HCT116 (cell line): ENCODE measurements around the gene KRT6A. TPM values are rescaled to one million over a fixed set of nuclear protein-coding genes. Genes with fewer than 3 reads are reported as not detected.

Experiments
- ATAC-seq: fragments of 200-7000 bp; cut with Tn5 transposase; 2 replicates; pipeline ENCODE4 v1.9.1; 2020; ENCODE audit warnings: mild to moderate bottlenecking, moderate library complexity
- BruUV-seq: library from RNA; stranded (reverse); fragments of 400-500 nt; replicated peaks from 2 replicates; lab custom pipeline; 2021; lab: Mats Ljungman, UMichigan
- CTCF ChIA-PET: fragments of 300-600 bp; sonication (Branson Sonifier 250); formaldehyde crosslinking; loops from one replicate; lab custom pipeline; 2021; ENCODE audit warnings: antibody characterized with exemption; lab: Charles Lee
- POLR2A ChIA-PET: fragments of 300-600, 350-600 bp; sonication (Branson Sonifier 250); formaldehyde crosslinking; loops from one replicate; lab custom pipeline; 2021; ENCODE audit warnings: antibody characterized with exemption; lab: Charles Lee
- RAD21 ChIA-PET, 2 experiments: fragments of 300-600 bp; sonication (Branson Sonifier 250); formaldehyde crosslinking; loops; one replicate each; lab custom pipeline; 2023; ENCODE audit warnings: low total read pairs in 2 of 2; ENCODE audit not compliant: uncharacterized antibody in 2 of 2, unreplicated experiment in 2 of 2, low non-redundant PET in 1 of 2; lab: Charles Lee
- DNase-seq: peaks from one replicate; pipeline ENCODE4 v3.0.0-alpha.2; 2010; ENCODE audit warnings: low read depth, low spot score
- H2AFZ ChIP-seq: fragments of 200-600 bp; shearing (Covaris generic), sonication (generic); 2 replicates; pipeline ENCODE4 v1.6.1; 2017; ENCODE audit warnings: low read depth, mixed run types, mixed read lengths, antibody characterized with exemption, low read length; ENCODE audit not compliant: poor library complexity, severe bottlenecking
- H3K27ac ChIP-seq: 2 replicates; pipeline ENCODE4 v1.5.1; 2012; ENCODE audit warnings: low read depth, low read length
- H3K27me3 ChIP-seq: fragments of 200-600 bp; sonication (generic); 2 replicates; pipeline ENCODE4 v1.6.1; 2016; ENCODE audit warnings: mixed run types, low read length, mixed read lengths; ENCODE audit not compliant: insufficient read depth
- H3K36me3 ChIP-seq, 2 experiments: fragments of 200-500 bp in 1 of 2; fragments of 200-600 bp in 1 of 2; sonication (Bioruptor generic) in 1 of 2; sonication (generic) in 1 of 2; 2 replicates each; pipeline versions ENCODE4 v1.5.1 to v1.6.1; 2014 to 2016; ENCODE audit warnings: low read length in 2 of 2, inconsistent platforms in 1 of 2, mixed read lengths in 1 of 2, mixed run types in 1 of 2; ENCODE audit not compliant: insufficient read depth in 2 of 2, control insufficient read depth in 1 of 2
- H3K4me1 ChIP-seq, 2 experiments: fragments of 200-600 bp in 1 of 2; sonication (generic) in 1 of 2; 2 replicates each; pipeline versions ENCODE4 v1.5.1 to v1.6.1; 2012 to 2017; ENCODE audit warnings: low read length in 2 of 2, inconsistent platforms in 1 of 2, mild to moderate bottlenecking in 1 of 2, mixed read lengths in 1 of 2, mixed run types in 1 of 2, moderate library complexity in 1 of 2; ENCODE audit not compliant: insufficient read depth in 2 of 2, control insufficient read depth in 1 of 2
- H3K4me2 ChIP-seq: fragments of 200-600 bp; sonication (generic); 2 replicates; pipeline ENCODE4 v1.6.1; 2017; ENCODE audit warnings: mixed run types, low read length, mixed read lengths
- H3K4me3 ChIP-seq, 2 experiments: fragments of 200-600 bp in 1 of 2; sonication (generic) in 1 of 2; replicated peaks in 1 of 2; 2 replicates each; pipeline ENCODE4 v1.5.1; 2011 to 2016; ENCODE audit warnings: low read length in 2 of 2, control low read depth in 1 of 2, low read depth in 1 of 2, mild to moderate bottlenecking in 1 of 2, mixed read lengths in 1 of 2, mixed run types in 1 of 2
- H3K79me2 ChIP-seq: fragments of 200-600 bp; sonication (generic); 2 replicates; pipeline ENCODE4 v1.6.1; 2017; ENCODE audit warnings: mild to moderate bottlenecking, mixed run types, low read length, moderate library complexity, mixed read lengths; ENCODE audit not compliant: insufficient read depth
- H3K9ac ChIP-seq: fragments of 200-600 bp; sonication (generic); 2 replicates; pipeline ENCODE4 v1.6.1; 2016; ENCODE audit warnings: low read length, mixed read lengths
- H3K9me2 ChIP-seq: fragments of 200-600 bp; sonication (generic), shearing (Covaris generic); 2 replicates; pipeline ENCODE4 v1.6.1; 2017; ENCODE audit warnings: mixed run types, mild to moderate bottlenecking, moderate library complexity; ENCODE audit not compliant: insufficient read depth
- H3K9me3 ChIP-seq, 2 experiments: fragments of 200-500 bp in 1 of 2; fragments of 200-600 bp in 1 of 2; sonication (Bioruptor generic) in 1 of 2; sonication (generic) in 1 of 2; 2 replicates each; pipeline ENCODE4 v1.6.1; 2014 to 2017; ENCODE audit warnings: low read length in 2 of 2, mixed read lengths in 2 of 2, inconsistent platforms in 1 of 2, low read depth in 1 of 2, mild to moderate bottlenecking in 1 of 2, mixed run types in 1 of 2, moderate library complexity in 1 of 2; ENCODE audit not compliant: control insufficient read depth in 1 of 2, insufficient read depth in 1 of 2
- H4K20me1 ChIP-seq: fragments of 200-600 bp; sonication (generic), shearing (Covaris generic); 2 replicates; pipeline ENCODE4 v1.6.1; 2017; ENCODE audit warnings: mixed run types, mild to moderate bottlenecking, moderate library complexity; ENCODE audit not compliant: insufficient read depth
- ATF3 ChIP-seq: IDR thresholded peaks from 2 replicates; pipeline ENCODE4 v1.6.1; 2012
- CBX3 ChIP-seq: IDR thresholded peaks from 2 replicates; pipeline ENCODE4 v1.6.1; 2012; ENCODE audit warnings: low read depth
- CEBPB ChIP-seq: IDR thresholded peaks from 2 replicates; pipeline ENCODE4 v1.6.1; 2012; ENCODE audit warnings: low read depth
- CTCF ChIP-seq, 3 experiments: fragments of 200-600 bp in 1 of 3; sonication (generic) in 1 of 3; IDR thresholded peaks in 2 of 3; conservative IDR thresholded peaks in 1 of 3; 2 replicates each; pipeline ENCODE4 v1.5.1; 2012 to 2017; ENCODE audit warnings: low read depth in 2 of 3, low read length in 2 of 3, antibody characterized with exemption in 1 of 3, borderline replicate concordance in 1 of 3, control low read depth in 1 of 3, mild to moderate bottlenecking in 1 of 3, mixed read lengths in 1 of 3, mixed run types in 1 of 3, moderate library complexity in 1 of 3; ENCODE audit not compliant: insufficient read depth in 1 of 3
- EZH2 ChIP-seq: fragments of 200-600 bp; sonication (generic); IDR thresholded peaks from 2 replicates; pipeline ENCODE4 v1.6.1; 2017; ENCODE audit warnings: antibody characterized with exemption, mixed run types
- EZH2phosphoT487 ChIP-seq: fragments of 200-600 bp; IDR thresholded peaks from 2 replicates; pipeline ENCODE4 v1.6.1; 2018; ENCODE audit warnings: antibody characterized with exemption, borderline replicate concordance
- FOSL1 ChIP-seq: IDR thresholded peaks from 2 replicates; pipeline ENCODE4 v1.6.1; 2012; ENCODE audit warnings: low read depth
- JUND ChIP-seq: IDR thresholded peaks from 2 replicates; pipeline ENCODE4 v1.6.1; 2012
- MAX ChIP-seq: IDR thresholded peaks from 2 replicates; pipeline ENCODE4 v1.6.1; 2012
- POLR2AphosphoS5 ChIP-seq: IDR thresholded peaks from 2 replicates; pipeline ENCODE4 v1.6.1; 2011; ENCODE audit warnings: mild to moderate bottlenecking, low read depth, low read length, moderate library complexity
- SIN3A ChIP-seq: IDR thresholded peaks from 2 replicates; pipeline ENCODE4 v1.6.1; 2012; ENCODE audit warnings: low read depth
- SP1 ChIP-seq: IDR thresholded peaks from 2 replicates; pipeline ENCODE4 v1.6.1; 2012; ENCODE audit warnings: low read depth
- SRF ChIP-seq: IDR thresholded peaks from 2 replicates; pipeline ENCODE4 v1.6.1; 2012; ENCODE audit warnings: low read depth
- TCF7L2 ChIP-seq: IDR thresholded peaks from 2 replicates; pipeline ENCODE4 v1.7.0; 2011; ENCODE audit warnings: borderline replicate concordance, inconsistent platforms; ENCODE audit not compliant: insufficient read depth, insufficient read length; ENCODE audit errors: extremely low read depth
- ZBTB33 ChIP-seq: IDR thresholded peaks from 2 replicates; pipeline ENCODE4 v1.6.1; 2011; ENCODE audit warnings: mild to moderate bottlenecking, low read length, moderate library complexity; ENCODE audit not compliant: insufficient replicate concordance; ENCODE audit errors: extremely low read depth
- ZFX ChIP-seq: fragments of 450-650 bp; IDR thresholded peaks from 2 replicates; pipeline ENCODE4 v1.6.1; 2017
- intact Hi-C: fragments of 100-400 bp; cut with micrococcal nuclease; formaldehyde crosslinking; loops from 2 replicates; pipeline ENCODE4 v1.10.0; 2022
- total RNA-seq: library from RNA; stranded (reverse); gene quantifications from one replicate; pipeline ENCODE4 v1.2.1, GENCODE V29; 2021; ENCODE audit not compliant: unreplicated experiment

The KRT6A gene
- total RNA-seq, 1 experiment from 2014 or later = 0.66 TPM

GRCh38 chr12:52508211-52508610 lies 15.2 kb upstream of the KRT6A start:
- intact Hi-C loops = no loop called here
- CTCF ChIA-PET = interaction anchor here (1.0 to 2.4 kb wide), 2 partner anchors 8 to 112 kb away, joined by 4 to 11 read pairs; no protein-coding TSS in a partner anchor
- no TSS peak for BruUV-seq

More at GRCh38 chr12:52508211-52508610, 15.2 kb upstream of the KRT6A start:
- ChIA-PET RAD21 (no interaction called here), POLR2A (no interaction called here)
- H3K4me2 ChIP-seq = no peak overlapping the region
- H3K36me3 ChIP-seq = no peaks in the 10 kb centered on the region
- H3K27me3 ChIP-seq = no peaks in the 10 kb centered on the region
- H4K20me1 ChIP-seq = no peaks in the 10 kb centered on the region
- no peak overlapping the region for H3K9ac ChIP-seq
- H3K4me1 ChIP-seq = peaks cover 0 to 6% of the 10 kb centered on the region in 2 experiments; a peak in 1 of 4 replicates
- no peak overlapping the region for H3K27ac ChIP-seq
- no peak overlapping the region for H3K4me3 ChIP-seq
- no peaks in the 10 kb centered on the region for H3K79me2 ChIP-seq
- ATAC-seq = no peak
- no peaks in the 10 kb centered on the region for H3K9me3 ChIP-seq
- H2AFZ ChIP-seq = no peak overlapping the region
- TF ChIP-seq MAX = no peak
- no peak for TF ChIP-seq JUND
- TF ChIP-seq EZH2phosphoT487 = no peak
- TF ChIP-seq SP1 = no peak
- TF ChIP-seq CBX3 = no peak
- TF ChIP-seq TCF7L2 = no peak
- no peak for TF ChIP-seq CEBPB
- TF ChIP-seq ZFX = no peak
- TF ChIP-seq POLR2AphosphoS5 = no peak
- no peak for TF ChIP-seq SIN3A
- no peak for TF ChIP-seq SRF
- no peak for TF ChIP-seq ZBTB33
- TF ChIP-seq ATF3 = no peak
- no peak for TF ChIP-seq EZH2
- TF ChIP-seq CTCF (IDR thresholded peaks at IDR 0.05 in 2 of 3, conservative IDR thresholded peaks at IDR 0.05 in 1 of 3; ENCODE audit: borderline replicate concordance in 1 of 3, insufficient read depth in 1 of 3, low read depth in 2 of 3, low read length in 2 of 3) = no peak
- TF ChIP-seq FOSL1 = no peak
- TF ChIP-seq, all 23 proteins: peak for 0
- DNase-seq = no peak
- H3K9me2 ChIP-seq = no peaks in the 10 kb centered on the region
